Measurements from ENCODE around the gene ZNF679. TPM values are rescaled to one million over a fixed set of nuclear protein-coding genes. Genes with fewer than 3 reads are reported as not detected.
A peak's percentile ranks its signal among the peaks of the same experiment; 100 is the strongest.
"Not testable (repeated sequence)": the region's sequence is repeated elsewhere in the genome, so short reads cannot be mapped to it uniquely, and the experiment has no call there.

ZNF679 gene
- total RNA-seq, 2 experiments from 2014 or later: not detected

GRCh38 chr7:64266341-64266919, 38.2 kb downstream of the ZNF679 start:
- H3K27me3 Mint-ChIP-seq: no peaks in the 10 kb centered on the region
- H3K9me3 Mint-ChIP-seq: peaks cover 27% of the 10 kb centered on the region
- no peak for ATAC-seq (ENCODE audit: low read depth)
- no peak overlapping the region for H3K4me3 Mint-ChIP-seq
- no peaks in the 10 kb centered on the region for H3K4me1 Mint-ChIP-seq
- H3K27ac Mint-ChIP-seq: no peak overlapping the region
- no peak for DNase-seq
- H3K36me3 Mint-ChIP-seq: no peaks in the 10 kb centered on the region
- POLR2A ChIA-PET: no interaction called here

DNA sequence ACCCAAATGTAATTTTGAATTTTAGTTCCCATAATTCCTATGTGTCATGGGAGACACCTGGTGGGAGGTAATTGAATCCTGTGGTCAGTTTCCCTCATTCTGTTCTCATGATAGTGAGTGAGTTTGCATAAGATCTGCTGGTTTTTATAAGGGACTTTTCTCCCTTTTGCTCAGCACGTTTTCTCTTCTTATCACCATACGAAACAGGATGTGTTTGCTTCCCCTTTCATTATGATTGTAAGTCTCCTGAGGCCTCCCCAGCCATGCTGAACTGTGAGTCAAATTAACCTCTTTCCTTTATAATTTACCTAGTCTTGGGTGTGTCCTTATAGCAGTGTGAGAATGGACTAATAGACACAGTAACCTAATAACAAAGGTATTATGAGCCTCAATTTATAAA, 49.4 kb downstream of the ZNF679 start:
- H3K27me3 Mint-ChIP-seq: no peaks in the 10 kb centered on the region
- peaks cover 10% of the 10 kb centered on the region for H3K9me3 Mint-ChIP-seq
- DNase-seq: no peak
- POLR2A ChIA-PET: no interaction called here
- ATAC-seq (ENCODE audit: low read depth): no peak
- H3K4me1 Mint-ChIP-seq: no peaks in the 10 kb centered on the region
- no peaks in the 10 kb centered on the region for H3K36me3 Mint-ChIP-seq
- H3K4me3 Mint-ChIP-seq: no peak overlapping the region
- no peak overlapping the region for H3K27ac Mint-ChIP-seq

- Mint-ChIP-seq H3K9me3 (peaks cover 19% of the 10 kb centered on the region), H3K27ac (no peak overlapping the region), H3K4me3 (no peak overlapping the region), H3K4me1 (no peaks in the 10 kb centered on the region), H3K27me3 (no peaks in the 10 kb centered on the region), H3K36me3 (no peaks in the 10 kb centered on the region)
- POLR2A ChIA-PET: no interaction called here
- no peak for ATAC-seq (ENCODE audit: low read depth)
- no peak for DNase-seq
Measured at GRCh38 chr7:64294701-64295420, 66.6 kb downstream of the ZNF679 start.

- H3K4me3 Mint-ChIP-seq; ATAC-seq (ENCODE audit: low read depth); POLR2A ChIA-PET; H3K27ac Mint-ChIP-seq; DNase-seq; H3K27me3 Mint-ChIP-seq; H3K36me3 Mint-ChIP-seq; H3K4me1 Mint-ChIP-seq: not testable (repeated sequence)
- H3K9me3 Mint-ChIP-seq: peaks cover 21% of the 10 kb centered on the region
Measured at GRCh38 chr7:64297418-64297817, 69.1 kb downstream of the ZNF679 start.

GRCh38 chr7:64300641-64301405, 72.5 kb downstream of the ZNF679 start:
- ATAC-seq (ENCODE audit: low read depth): no peak
- POLR2A ChIA-PET: no interaction called here

GRCh38 chr7:64307254-64308015, 79.2 kb downstream of the ZNF679 start:
- DNase-seq (peak; percentile 87), ATAC-seq (ENCODE audit: low read depth) (peak; percentile 100)
- Mint-ChIP-seq H3K27ac (peak overlapping the region; percentile 98), H3K36me3 (peaks cover 9% of the 10 kb centered on the region), H3K9me3 (peaks cover 2% of the 10 kb centered on the region), H3K4me3 (peak overlapping the region; percentile 98), H3K27me3 (no peaks in the 10 kb centered on the region), H3K4me1 (peaks cover 8% of the 10 kb centered on the region)
- POLR2A ChIA-PET: interaction anchor here (0.6 to 1.9 kb wide), 9 partner anchors 8 to 1066 kb away, joined by 3 to 24 read pairs (median 6); partner anchors contain the start of genes ERV3-1, ZNF107, ZNF138 and ZNF273

More at GRCh38 chr7:64300641-64301405, 72.5 kb downstream of the ZNF679 start:
- DNase-seq: no peak
- Mint-ChIP-seq H3K27me3 (no peaks in the 10 kb centered on the region), H3K36me3 (peaks cover 2% of the 10 kb centered on the region), H3K4me1 (no peaks in the 10 kb centered on the region), H3K27ac (no peak overlapping the region), H3K9me3 (peaks cover 18% of the 10 kb centered on the region), H3K4me3 (no peak overlapping the region)

- no peak for ATAC-seq (ENCODE audit: low read depth)
- Mint-ChIP-seq H3K27me3 (no peaks in the 10 kb centered on the region), H3K27ac (peak overlapping the region; percentile 98), H3K4me1 (peaks cover 9% of the 10 kb centered on the region), H3K9me3 (peaks cover 2% of the 10 kb centered on the region), H3K4me3 (peak overlapping the region; percentile 98), H3K36me3 (peaks cover 9% of the 10 kb centered on the region)
- DNase-seq: no peak
- POLR2A ChIA-PET: interaction anchor here (1.4 to 1.9 kb wide), 6 partner anchors 9 to 699 kb away, joined by 5 to 24 read pairs (median 8); partner anchors contain the start of genes ERV3-1, ZNF107, ZNF273 and ZNF680
Measured at GRCh38 chr7:64308016-64308270, 79.7 kb downstream of the ZNF679 start.

DNA sequence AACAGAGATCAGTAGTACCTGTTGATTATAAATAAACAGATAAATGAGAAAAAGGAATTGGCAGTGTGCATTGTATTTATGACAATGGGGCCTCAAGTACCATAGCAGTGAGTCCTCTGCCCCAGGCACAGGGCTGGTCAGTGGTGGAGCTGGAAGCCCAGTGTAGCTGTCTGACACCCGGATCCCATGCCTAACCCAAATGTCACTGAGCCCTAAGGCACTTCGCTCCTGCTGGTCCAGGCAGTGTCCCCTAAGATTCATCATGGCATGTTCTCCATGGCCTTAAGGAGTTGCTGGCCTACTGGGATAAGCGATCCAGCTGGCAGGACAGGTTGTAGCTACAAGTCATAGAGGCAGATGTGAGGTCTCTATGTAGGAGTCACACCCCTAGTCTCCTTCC, 82.2 kb downstream of the ZNF679 start:
- Mint-ChIP-seq H3K4me1 (peaks cover 22% of the 10 kb centered on the region), H3K27me3 (no peaks in the 10 kb centered on the region)
- POLR2A ChIA-PET: interaction anchor here (1.5 kb wide), 1 partner anchor 11 kb away, joined by 3 read pairs; no protein-coding TSS in a partner anchor

GRCh38 chr7:64312826-64313225, 84.6 kb downstream of the ZNF679 start:
- peak overlapping the region; percentile 100 for H3K27ac Mint-ChIP-seq
- H3K9me3 Mint-ChIP-seq: peaks cover 7% of the 10 kb centered on the region
- H3K4me1 Mint-ChIP-seq: peaks cover 20% of the 10 kb centered on the region
- no peaks in the 10 kb centered on the region for H3K27me3 Mint-ChIP-seq
- no peak for ATAC-seq (ENCODE audit: low read depth)
- DNase-seq: no peak
- peak overlapping the region; percentile 11 for H3K4me3 Mint-ChIP-seq
- POLR2A ChIA-PET: interaction anchor here (0.5 to 3.1 kb wide), 4 partner anchors 34 to 590 kb away, joined by 4 to 19 read pairs (median 6); partner anchors contain the start of genes ZNF273 and ZNF680
- peaks cover 35% of the 10 kb centered on the region for H3K36me3 Mint-ChIP-seq

More for the DNA sequence above, 82.2 kb downstream of the ZNF679 start:
- ATAC-seq (ENCODE audit: low read depth) (no peak), DNase-seq (no peak)
- Mint-ChIP-seq H3K27ac (no peak overlapping the region), H3K9me3 (peaks cover 2% of the 10 kb centered on the region), H3K4me3 (no peak overlapping the region), H3K36me3 (peaks cover 15% of the 10 kb centered on the region)

GRCh38 chr7:64313740-64314491, 85.6 kb downstream of the ZNF679 start, which contains the start of gene ZNF736:
TSS of gene ZNF736 (plus strand) at chr7:64313961. CDS start at chr7:64314151, 190 bp downstream.
- Mint-ChIP-seq H3K27ac (peak within 1 kb of the TSS; percentile 100), H3K27me3 (no peaks in the 10 kb centered on the region), H3K4me3 (peak within 1 kb of the TSS; percentile 99), H3K9me3 (peaks cover 11% of the 10 kb centered on the region), H3K36me3 (peaks cover 37% of the 10 kb centered on the region), H3K4me1 (peaks cover 18% of the 10 kb centered on the region)
- POLR2A ChIA-PET: interaction anchor here (0.5 to 3.1 kb wide), 12 partner anchors 14 to 1714 kb away, joined by 3 to 19 read pairs (median 4); partner anchors contain the start of genes ERV3-1, ZNF107, ZNF138 and ZNF273
- DNase-seq: peak; percentile 80
- peak; percentile 100 for ATAC-seq (ENCODE audit: low read depth)

DNA sequence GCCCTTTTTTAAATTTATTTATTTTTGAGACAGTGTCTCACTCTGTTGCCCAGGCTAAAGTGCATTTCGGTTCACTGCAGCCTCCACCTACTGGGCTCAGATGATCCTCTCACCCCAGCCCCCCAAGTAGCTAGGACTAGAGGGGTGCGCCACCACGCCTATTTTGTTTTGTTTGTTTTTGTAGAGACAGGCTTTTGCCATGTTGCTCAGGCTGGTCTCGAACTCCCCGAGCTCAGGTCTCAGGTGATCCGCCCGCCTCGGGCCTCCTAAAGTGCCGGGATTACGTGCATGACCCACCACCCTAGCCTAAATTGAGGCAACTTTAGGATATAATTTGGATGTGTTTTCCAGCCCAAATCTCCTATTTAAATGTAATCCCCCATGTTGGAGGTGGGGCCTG, 86.3 kb downstream of the ZNF679 start:
- POLR2A ChIA-PET: interaction anchor here (0.7 to 3.1 kb wide), 7 partner anchors 13 to 724 kb away, joined by 3 to 19 read pairs (median 5); partner anchors contain the start of genes ERV3-1, ZNF138, ZNF273 and ZNF680
- peak overlapping the region; percentile 100 for H3K27ac Mint-ChIP-seq
- H3K9me3 Mint-ChIP-seq: peaks cover 11% of the 10 kb centered on the region
- peaks cover 36% of the 10 kb centered on the region for H3K36me3 Mint-ChIP-seq
- DNase-seq: peak; percentile 40
- no peaks in the 10 kb centered on the region for H3K27me3 Mint-ChIP-seq
- ATAC-seq (ENCODE audit: low read depth): no peak
- H3K4me3 Mint-ChIP-seq: peak overlapping the region; percentile 99
- H3K4me1 Mint-ChIP-seq: peaks cover 18% of the 10 kb centered on the region
